ENCODE measurements around the gene SPAAR. TPM values are rescaled to one million over a fixed set of nuclear protein-coding genes. Genes with fewer than 3 reads are reported as not detected.

Gene SPAAR
- total RNA-seq, 1 experiment from 2014 or later = not detected

GRCh38 chr9:35920051-35920620 is 10.8 kb downstream of the SPAAR start (continued):
- TF ChIP-seq FOSL1 (IDR thresholded peaks at IDR 0.05; ENCODE audit: low read depth) = no peak
- TF ChIP-seq CTCF (IDR thresholded peaks at IDR 0.05 in 2 of 3, conservative IDR thresholded peaks at IDR 0.05 in 1 of 3; ENCODE audit: borderline replicate concordance in 1 of 3, insufficient read depth in 1 of 3, low read depth in 2 of 3, low read length in 2 of 3) = no peak

- peak overlapping the region; percentile 68 for H3K4me2 ChIP-seq (ENCODE audit: low read length)
- H3K36me3 ChIP-seq (ENCODE audit: control insufficient read depth in 1 of 2, insufficient read depth in 2 of 2, low read length in 2 of 2) = no peaks in the 10 kb centered on the region
- H3K79me2 ChIP-seq (ENCODE audit: insufficient read depth, low read length) = no peaks in the 10 kb centered on the region
- H3K9me3 ChIP-seq (ENCODE audit: control insufficient read depth in 1 of 2, insufficient read depth in 1 of 2, low read depth in 1 of 2, low read length in 2 of 2) = no peaks in the 10 kb centered on the region
- H3K27me3 ChIP-seq (ENCODE audit: insufficient read depth, low read length) = no peaks in the 10 kb centered on the region
- TF ChIP-seq CBX3 (IDR thresholded peaks at IDR 0.05; ENCODE audit: low read depth) (no peak), ATF3 (IDR thresholded peaks at IDR 0.05) (no peak), ZFX (IDR thresholded peaks at IDR 0.05) (no peak), SIN3A (IDR thresholded peaks at IDR 0.05; ENCODE audit: low read depth) (no peak)
- TF ChIP-seq, protein P1, sequence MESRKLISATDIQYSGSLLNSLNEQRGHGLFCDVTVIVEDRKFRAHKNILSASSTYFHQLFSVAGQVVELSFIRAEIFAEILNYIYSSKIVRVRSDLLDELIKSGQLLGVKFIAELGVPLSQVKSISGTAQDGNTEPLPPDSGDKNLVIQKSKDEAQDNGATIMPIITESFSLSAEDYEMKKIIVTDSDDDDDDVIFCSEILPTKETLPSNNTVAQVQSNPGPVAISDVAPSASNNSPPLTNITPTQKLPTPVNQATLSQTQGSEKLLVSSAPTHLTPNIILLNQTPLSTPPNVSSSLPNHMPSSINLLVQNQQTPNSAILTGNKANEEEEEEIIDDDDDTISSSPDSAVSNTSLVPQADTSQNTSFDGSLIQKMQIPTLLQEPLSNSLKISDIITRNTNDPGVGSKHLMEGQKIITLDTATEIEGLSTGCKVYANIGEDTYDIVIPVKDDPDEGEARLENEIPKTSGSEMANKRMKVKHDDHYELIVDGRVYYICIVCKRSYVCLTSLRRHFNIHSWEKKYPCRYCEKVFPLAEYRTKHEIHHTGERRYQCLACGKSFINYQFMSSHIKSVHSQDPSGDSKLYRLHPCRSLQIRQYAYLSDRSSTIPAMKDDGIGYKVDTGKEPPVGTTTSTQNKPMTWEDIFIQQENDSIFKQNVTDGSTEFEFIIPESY (IDR thresholded peaks at IDR 0.05; ENCODE audit: extremely low read depth, insufficient replicate concordance, low read length) = no peak
- TF ChIP-seq, protein P2, sequence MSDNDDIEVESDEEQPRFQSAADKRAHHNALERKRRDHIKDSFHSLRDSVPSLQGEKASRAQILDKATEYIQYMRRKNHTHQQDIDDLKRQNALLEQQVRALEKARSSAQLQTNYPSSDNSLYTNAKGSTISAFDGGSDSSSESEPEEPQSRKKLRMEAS (IDR thresholded peaks at IDR 0.05) = 0 out of 2 replicates have a peak, but pooled peaks have one; percentile 23
- H3K9me2 ChIP-seq (ENCODE audit: insufficient read depth) = no peaks in the 10 kb centered on the region
- DNase-seq (ENCODE audit: low read depth, low spot score) = no peak
- intact Hi-C loops (cut with micrococcal nuclease) = no loop called here
- ChIA-PET CTCF (interaction anchor here (1.1 to 2.2 kb wide), 2 partner anchors 21 to 22 kb away, joined by 3 to 12 read pairs; no protein-coding TSS in a partner anchor), POLR2A (no interaction called here), RAD21 (ENCODE audit: low non-redundant PET in 1 of 2, low total read pairs in 2 of 2, uncharacterized antibody in 2 of 2, unreplicated experiment in 2 of 2) (no interaction called here)
- peak overlapping the region; percentile 40 for H3K9ac ChIP-seq (ENCODE audit: low read length)
- peak; percentile 30; the same call in 1 of the 2 replicates for ATAC-seq
- no peak overlapping the region; the same call in 1 of the 2 replicates for H3K27ac ChIP-seq (ENCODE audit: low read depth, low read length)
- no peaks in the 10 kb centered on the region for H4K20me1 ChIP-seq (ENCODE audit: insufficient read depth)
- H3K4me3 ChIP-seq (replicated peaks in 1 of 2; ENCODE audit: low read depth in 1 of 2, low read length in 2 of 2) = peak overlapping the region in 1 of 2 experiments; percentile 31; a peak in 2 of 4 replicates
- H3K4me1 ChIP-seq (ENCODE audit: control insufficient read depth in 1 of 2, insufficient read depth in 2 of 2, low read length in 2 of 2) = peaks cover 14 to 20% of the 10 kb centered on the region in 2 experiments
- BruUV-seq (replicated peaks) = no TSS peak
- peak overlapping the region; percentile 96 for H2AFZ ChIP-seq (ENCODE audit: low read depth, low read length, poor library complexity, severe bottlenecking)
Observed at GRCh38 chr9:35923598-35923926, 14.3 kb downstream of the SPAAR start.
